K562 (cell line): ENCODE measurements around the gene HOXB1. TPM values are rescaled to one million over a fixed set of nuclear protein-coding genes. Genes with fewer than 3 reads are reported as not detected.

ENCODE experiments used
- ATAC-seq: fragments of 200-7000 bp; cut with Tn5 transposase; 3 replicates; pipeline ENCODE4 v1.9.1; 2020; ENCODE audit warnings: moderate library complexity
- BruUV-seq: library from RNA; stranded (reverse); fragments of 400-500 nt; replicated peaks from 2 replicates; lab custom pipeline; 2021; lab: Mats Ljungman, UMichigan
- CTCF ChIA-PET: fragments of 300-600 bp; formaldehyde crosslinking; extraction: SDS; loops from one replicate; lab custom pipeline; 2021; ENCODE audit warnings: low intra/inter-chr PET ratio; lab: Yijun Ruan, JAX
- POLR2A ChIA-PET: fragments of 300-600, 350-650 bp; sonication (Branson Sonifier 250); formaldehyde crosslinking; extraction: SDS; loops from one replicate; lab custom pipeline; 2021; ENCODE audit warnings: antibody characterized with exemption, inconsistent platforms; lab: Yijun Ruan, JAX
- DNase-seq, 4 experiments: peaks; one replicate each; pipeline versions ENCODE4 v3.0.0 to v3.0.0-alpha.2; 2011 to 2018; ENCODE audit warnings: low spot score in 3 of 4, mixed read lengths in 3 of 4; ENCODE audit errors: extremely low read depth in 1 of 4
- FAIRE-seq: peaks from 2 replicates; lab custom pipeline; 2011; peaks lifted over from hg19 to GRCh38; lab: Jason Lieb, UNC
- H2AFZ ChIP-seq: 2 replicates; pipeline ENCODE4 v1.6.0; 2011; ENCODE audit warnings: low read depth, low read length, control low read depth, inconsistent platforms
- H3K27ac ChIP-seq: fragments of 200-600 bp; 3 replicates; pipeline ENCODE4 v1.8.0; 2011; ENCODE audit warnings: low read depth, mild to moderate bottlenecking, control low read depth, inconsistent platforms, low read length, moderate library complexity, mixed read lengths; ENCODE audit errors: extremely low read depth
- H3K27me3 ChIP-seq, 2 experiments: fragments of 300-600 bp in 1 of 2; 2 replicates in 1 of 2; 3 replicates in 1 of 2; pipeline versions ENCODE4 v1.6.0 to v1.8.0; 2011; ENCODE audit warnings: inconsistent platforms in 2 of 2, low read length in 2 of 2, mild to moderate bottlenecking in 1 of 2, mixed read lengths in 1 of 2, moderate library complexity in 1 of 2; ENCODE audit not compliant: control insufficient read depth in 2 of 2, insufficient read depth in 2 of 2
- H3K36me3 ChIP-seq: fragments of 300-600 bp; 3 replicates; pipeline ENCODE4 v1.8.0; 2011; ENCODE audit warnings: mild to moderate bottlenecking, low read length, inconsistent platforms; ENCODE audit not compliant: control insufficient read depth, insufficient read depth
- H3K4me1 ChIP-seq, 2 experiments: fragments of 200-600 bp in 1 of 2; replicated peaks in 1 of 2; 2 replicates in 1 of 2; 3 replicates in 1 of 2; pipeline versions ENCODE4 v1.5.1 to v1.8.0; 2011; ENCODE audit warnings: inconsistent platforms in 2 of 2, low read length in 2 of 2, mild to moderate bottlenecking in 1 of 2, mixed read lengths in 1 of 2, moderate library complexity in 1 of 2; ENCODE audit not compliant: control insufficient read depth in 2 of 2, insufficient read depth in 2 of 2
- H3K4me2 ChIP-seq: 2 replicates; pipeline ENCODE4 v1.6.1; 2011; ENCODE audit warnings: low read length, control low read depth, inconsistent platforms, mixed read lengths; ENCODE audit not compliant: insufficient read depth
- H3K4me3 ChIP-seq: fragments of 200-600 bp; sonication (generic), shearing (Covaris generic); 2 replicates; pipeline ENCODE4 v1.5.1; 2016; ENCODE audit warnings: control low read depth, inconsistent platforms
- H3K79me2 ChIP-seq: fragments of 200-600 bp; 3 replicates; pipeline ENCODE4 v1.8.0; 2011; ENCODE audit warnings: low read length, inconsistent platforms; ENCODE audit not compliant: control insufficient read depth, insufficient read depth
- H3K9ac ChIP-seq, 2 experiments: 2 replicates each; pipeline versions ENCODE4 v1.6.0 to v1.6.1; 2011; ENCODE audit warnings: low read depth in 2 of 2, low read length in 2 of 2, control low read depth in 1 of 2, inconsistent platforms in 1 of 2, mild to moderate bottlenecking in 1 of 2, mixed read lengths in 1 of 2; ENCODE audit not compliant: insufficient read depth in 1 of 2
- H3K9me1 ChIP-seq: one replicate; pipeline ENCODE4 v1.6.0; 2011; ENCODE audit warnings: inconsistent platforms, mild to moderate bottlenecking, low read length, moderate library complexity; ENCODE audit not compliant: control insufficient read depth, insufficient read depth
- H3K9me3 ChIP-seq: replicated peaks from 2 replicates; pipeline ENCODE4 v1.5.1; 2011; ENCODE audit warnings: low read depth, low read length, inconsistent platforms; ENCODE audit not compliant: control insufficient read depth, insufficient read depth
- H4K20me1 ChIP-seq: replicated peaks from 2 replicates; pipeline ENCODE4 v1.6.1; 2011; ENCODE audit warnings: low read length, inconsistent platforms, mixed read lengths; ENCODE audit not compliant: control insufficient read depth, insufficient read depth
- FOXP4 ChIP-seq: sonication (generic); formaldehyde crosslinking; IDR thresholded peaks from 2 replicates; pipeline ENCODE4 v1.8.0; 2022; ENCODE audit warnings: mild to moderate bottlenecking, missing genetic modification reagents, borderline replicate concordance
- ID3 ChIP-seq, 2 experiments: fragments of 250-450 bp in 1 of 2; fragments of 450-650 bp in 1 of 2; sonication (Bioruptor Pico) in 1 of 2; IDR thresholded peaks; 2 replicates each; pipeline versions ENCODE4 v1.6.1 to v1.8.0; 2016 to 2021; ENCODE audit warnings: mild to moderate bottlenecking in 2 of 2, moderate library complexity in 2 of 2, missing compliant biosample characterization in 1 of 2, missing genetic modification characterization in 1 of 2
- MAFF ChIP-seq: IDR thresholded peaks from 2 replicates; pipeline ENCODE4 v1.6.1; 2012; ENCODE audit warnings: low read length, improper control_type of control experiment
- NFATC3 ChIP-seq: fragments of 450-650 bp; IDR thresholded peaks from 2 replicates; pipeline ENCODE4 v1.6.1; 2017; ENCODE audit warnings: mild to moderate bottlenecking
- NKRF ChIP-seq: fragments of 450-650 bp; IDR thresholded peaks from 2 replicates; pipeline ENCODE4 v1.6.1; 2016; ENCODE audit warnings: borderline replicate concordance
- NR2C1 ChIP-seq, 2 experiments: fragments of 450-650 bp; IDR thresholded peaks; 2 replicates each; pipeline ENCODE4 v1.6.1; 2017; ENCODE audit warnings: mild to moderate bottlenecking in 2 of 2, antibody characterized with exemption in 1 of 2, inconsistent platforms in 1 of 2, missing compliant biosample characterization in 1 of 2, missing genetic modification characterization in 1 of 2
- PCBP1 ChIP-seq: fragments of 200-400 bp; formaldehyde crosslinking; IDR thresholded peaks from 2 replicates; pipeline ENCODE4 v1.6.1; 2018; ENCODE audit warnings: mild to moderate bottlenecking, low read depth, low read length; ENCODE audit not compliant: poor library complexity, severe bottlenecking
- PHF8 ChIP-seq: fragments of 200-600 bp; sonication (generic); IDR thresholded peaks from 2 replicates; pipeline ENCODE4 v1.6.1; 2012; ENCODE audit warnings: mixed run types, mild to moderate bottlenecking, inconsistent platforms, low read length, moderate library complexity, borderline replicate concordance
- RB1 ChIP-seq: fragments of 450-650 bp; IDR thresholded peaks from 2 replicates; pipeline ENCODE4 v1.6.1; 2017; ENCODE audit warnings: low read depth, mild to moderate bottlenecking
- SIN3A ChIP-seq, 2 experiments: fragments of 150-350 bp in 1 of 2; IDR thresholded peaks; 2 replicates each; pipeline ENCODE4 v1.6.1; 2011 to 2016; ENCODE audit warnings: borderline replicate concordance in 2 of 2, low read depth in 2 of 2, low read length in 2 of 2, mild to moderate bottlenecking in 2 of 2, moderate library complexity in 2 of 2; ENCODE audit not compliant: control insufficient read depth in 1 of 2
- SMARCC2 ChIP-seq: fragments of 450-650 bp; IDR thresholded peaks from 2 replicates; pipeline ENCODE4 v1.6.1; 2017; ENCODE audit warnings: antibody characterized with exemption, moderate library complexity, mild to moderate bottlenecking, low read depth
- TBP ChIP-seq: optimal IDR thresholded peaks from 2 replicates; pipeline ENCODE3; 2011; ENCODE audit warnings: low read depth, low read length, improper control_type of control experiment
- TCF15 ChIP-seq: fragments of 250-450 bp; sonication (Bioruptor Pico); IDR thresholded peaks from 2 replicates; pipeline ENCODE4 v1.8.0; 2022; ENCODE audit warnings: moderate library complexity, mild to moderate bottlenecking, inconsistent platforms
- WGBS: fragments of 100-300 bp; shearing (Covaris generic); methylation state at CpG from one replicate; pipeline ENCODE4 v1.1.6; 2016; ENCODE audit warnings: low coverage, mixed read lengths; ENCODE audit not compliant: insufficient coverage; ENCODE audit errors: missing lambda C conversion rate; 5-methylcytosine and 5-hydroxymethylcytosine counted together
- in situ Hi-C: fragments of 300-500 bp; cut with MboI; formaldehyde crosslinking; loops from 4 replicates; pipeline ENCODE4 v1.15.0; 2018; ENCODE audit warnings: inconsistent platforms, mixed read lengths
- intact Hi-C: fragments of 100-400 bp; cut with micrococcal nuclease; formaldehyde crosslinking; loops from 2 replicates; pipeline ENCODE4 v1.14.2; 2022
- polyA plus RNA-seq, 8 experiments: library from polyadenylated mRNA; depleted of rRNA in 4 of 8; stranded (reverse) in 5 of 8; unstranded in 3 of 8; fragments of >200 nt; fragmentation: Nextera tagmentation in 2 of 8; fragmentation: Illumina TruSeq in 1 of 8; extraction: Ambion mirVana in 2 of 8; extraction: Trizol in 1 of 8; gene quantifications; 2 replicates each; pipeline versions ENCODE4 v1.2.1 to v1.2.3, GENCODE V29; 2011 to 2014; ENCODE audit warnings: inconsistent platforms in 1 of 8, missing spikeins in 1 of 8
- total RNA-seq, 7 experiments: library from RNA; depleted of rRNA in 6 of 7; stranded (reverse); fragments of >200 nt in 6 of 7; fragmentation: Illumina TruSeq in 2 of 7; extraction: Trizol in 2 of 7; gene quantifications; 2 replicates each; pipeline versions ENCODE4 v1.2.1 to v1.2.3, GENCODE V29; 2011 to 2021; ENCODE audit warnings: low replicate concordance in 1 of 7

The HOXB1 gene
- total and polyA plus RNA-seq, 9 of the 15 experiments (the other 6 are each of a cell fraction or from before 2014, with no cell fraction given), result 0.04 TPM; not detected in 8

GRCh38 chr17:48484256-48484655 lies 46.6 kb downstream of the HOXB1 start:
- FAIRE-seq (no peak), ATAC-seq (no peak)
- ChIA-PET CTCF (no interaction called here), POLR2A (interaction anchor here (0.5 kb wide), 1 partner anchor 28 kb away, joined by 3 read pairs; no protein-coding TSS in a partner anchor)
- Histone ChIP-seq H3K4me1 (peaks cover 12 to 49% of the 10 kb centered on the region in 2 experiments), H3K27ac (no peak overlapping the region), H3K9me1 (no peaks in the 10 kb centered on the region), H3K27me3 (no peaks in the 10 kb centered on the region), H3K4me2 (no peak overlapping the region), H2AFZ (no peak overlapping the region), H3K79me2 (no peaks in the 10 kb centered on the region), H4K20me1 (no peaks in the 10 kb centered on the region), H3K36me3 (no peaks in the 10 kb centered on the region), H3K9ac (no peak overlapping the region), H3K4me3 (no peak overlapping the region), H3K9me3 (no peaks in the 10 kb centered on the region)
- intact Hi-C loops, result loop anchor here (10.0 kb wide), 1 partner anchor 269 kb away; no protein-coding TSS in a partner anchor
- WGBS, result 29% methylated on average over 3 of the region's 3 CpGs
- no TSS peak for BruUV-seq
- in situ Hi-C loops, result no loop called here
- TF ChIP-seq MAFF (no peak), NR2C1 (IDR thresholded peaks at IDR 0.05) (no peak), NR2C1 (tag; IDR thresholded peaks at IDR 0.05) (no peak), RB1 (no peak), PCBP1 (no peak), NFATC3 (no peak), TBP (no peak), NKRF (no peak), TCF15 (CRISPR knock-in tag) (no peak), SMARCC2 (no peak), ID3 (CRISPR knock-in tag; IDR thresholded peaks at IDR 0.05) (no peak), ID3 (tag; IDR thresholded peaks at IDR 0.05) (no peak), PHF8 (no peak), FOXP4 (CRISPR knock-in tag) (no peak), SIN3A (IDR thresholded peaks at IDR 0.05; ENCODE audit: borderline replicate concordance in 2 of 2, control insufficient read depth in 1 of 2, low read depth in 2 of 2, low read length in 2 of 2) (no peak)
- TF ChIP-seq, all 486 proteins: peak for 0
- no peak for DNase-seq
